WTC11 (cell line): ENCODE results near the gene BBS2. TPM values are rescaled to one million over a fixed set of nuclear protein-coding genes. Genes with fewer than 3 reads are reported as not detected.
A peak's percentile ranks its signal among the peaks of the same experiment; 100 is the strongest.

Experiments used
- ATAC-seq: fragments of 200-7000 bp; cut with Tn5 transposase; 2 replicates; pipeline ENCODE4 v1.10.0; 2021; ENCODE audit warnings: mild to moderate bottlenecking, moderate library complexity
- CTCF ChIA-PET: fragments of 300-600 bp; sonication (Branson Sonifier 250); formaldehyde crosslinking; loops from one replicate; lab custom pipeline; 2021; ENCODE audit warnings: antibody characterized with exemption; lab: Charles Lee
- POLR2A ChIA-PET: fragments of 350-600 bp; sonication (Branson Sonifier 250); formaldehyde crosslinking; loops from one replicate; lab custom pipeline; 2021; ENCODE audit warnings: antibody characterized with exemption; lab: Charles Lee
- DNase-seq: peaks from one replicate; pipeline ENCODE4 v3.0.0; 2021; ENCODE audit warnings: low spot score
- H3K27ac Mint-ChIP-seq: 2 replicates; pipeline ENCODE4 v1.8.0; 2021; ENCODE audit warnings: mixed read lengths
- H3K27me3 Mint-ChIP-seq: 2 replicates; pipeline ENCODE4 v1.8.0; 2021; ENCODE audit warnings: low read depth, mild to moderate bottlenecking, moderate library complexity, mixed read lengths
- H3K36me3 Mint-ChIP-seq: 2 replicates; pipeline ENCODE4 v1.8.0; 2021; ENCODE audit warnings: mixed read lengths
- H3K4me1 Mint-ChIP-seq: 2 replicates; pipeline ENCODE4 v1.8.0; 2022; ENCODE audit warnings: mixed read lengths
- H3K4me3 Mint-ChIP-seq: 2 replicates; pipeline ENCODE4 v1.8.0; 2021; ENCODE audit warnings: mild to moderate bottlenecking, moderate library complexity, mixed read lengths
- H3K9me3 Mint-ChIP-seq: 2 replicates; pipeline ENCODE4 v1.8.0; 2021; ENCODE audit warnings: mixed read lengths
- AR ChIP-seq: fragments of 250-450 bp; sonication (Bioruptor Pico); IDR thresholded peaks from 2 replicates; pipeline ENCODE4 v1.9.0; 2021; ENCODE audit warnings: mild to moderate bottlenecking
- EMX1 ChIP-seq: fragments of 250-450 bp; sonication (Bioruptor Pico); IDR thresholded peaks from 2 replicates; pipeline ENCODE4 v1.8.0; 2021; ENCODE audit warnings: mild to moderate bottlenecking
- ETV6 ChIP-seq: sonication (generic); formaldehyde crosslinking; IDR thresholded peaks from 2 replicates; pipeline ENCODE4 v1.8.1; 2022; ENCODE audit warnings: mild to moderate bottlenecking, missing genetic modification reagents
- FOXK1 ChIP-seq: sonication (generic); formaldehyde crosslinking; IDR thresholded peaks from 2 replicates; pipeline ENCODE4 v1.8.0; 2022; ENCODE audit warnings: mild to moderate bottlenecking, moderate library complexity, missing genetic modification reagents
- IRF1 ChIP-seq: sonication (generic); formaldehyde crosslinking; IDR thresholded peaks from 2 replicates; pipeline ENCODE4 v1.8.0; 2023; ENCODE audit warnings: missing genetic modification reagents
- KAT7 ChIP-seq: sonication (generic); formaldehyde crosslinking; IDR thresholded peaks from 2 replicates; pipeline ENCODE4 v1.8.1; 2023; ENCODE audit warnings: missing genetic modification reagents, mild to moderate bottlenecking, borderline replicate concordance
- MYBL2 ChIP-seq: sonication (generic); formaldehyde crosslinking; IDR thresholded peaks from 2 replicates; pipeline ENCODE4 v1.8.1; 2023; ENCODE audit warnings: mild to moderate bottlenecking, moderate library complexity, missing genetic modification reagents
- PRRX2 ChIP-seq: fragments of 250-450 bp; sonication (Bioruptor Pico); IDR thresholded peaks from 2 replicates; pipeline ENCODE4 v1.8.0; 2021; ENCODE audit warnings: mild to moderate bottlenecking
- STAT6 ChIP-seq: sonication (generic); formaldehyde crosslinking; conservative IDR thresholded peaks from 2 replicates; pipeline ENCODE4 v1.8.1; 2023; ENCODE audit warnings: mild to moderate bottlenecking, low read depth, missing genetic modification reagents, moderate library complexity
- USF1 ChIP-seq: sonication (generic); formaldehyde crosslinking; IDR thresholded peaks from 2 replicates; pipeline ENCODE4 v1.8.0; 2022; ENCODE audit warnings: mild to moderate bottlenecking, missing genetic modification reagents
- total RNA-seq: library from RNA; stranded (reverse); gene quantifications from 3 replicates; pipeline ENCODE4 v1.2.3, GENCODE V29; 2021
- TF ChIP-seq, protein P1 (sequence below): sonication (generic); formaldehyde crosslinking; IDR thresholded peaks from 2 replicates; pipeline ENCODE4 v1.8.1; 2023; ENCODE audit warnings: mild to moderate bottlenecking, missing genetic modification reagents, borderline replicate concordance

The BBS2 gene
- total RNA-seq, 1 experiment from 2014 or later, result 19.1 TPM

DNA sequence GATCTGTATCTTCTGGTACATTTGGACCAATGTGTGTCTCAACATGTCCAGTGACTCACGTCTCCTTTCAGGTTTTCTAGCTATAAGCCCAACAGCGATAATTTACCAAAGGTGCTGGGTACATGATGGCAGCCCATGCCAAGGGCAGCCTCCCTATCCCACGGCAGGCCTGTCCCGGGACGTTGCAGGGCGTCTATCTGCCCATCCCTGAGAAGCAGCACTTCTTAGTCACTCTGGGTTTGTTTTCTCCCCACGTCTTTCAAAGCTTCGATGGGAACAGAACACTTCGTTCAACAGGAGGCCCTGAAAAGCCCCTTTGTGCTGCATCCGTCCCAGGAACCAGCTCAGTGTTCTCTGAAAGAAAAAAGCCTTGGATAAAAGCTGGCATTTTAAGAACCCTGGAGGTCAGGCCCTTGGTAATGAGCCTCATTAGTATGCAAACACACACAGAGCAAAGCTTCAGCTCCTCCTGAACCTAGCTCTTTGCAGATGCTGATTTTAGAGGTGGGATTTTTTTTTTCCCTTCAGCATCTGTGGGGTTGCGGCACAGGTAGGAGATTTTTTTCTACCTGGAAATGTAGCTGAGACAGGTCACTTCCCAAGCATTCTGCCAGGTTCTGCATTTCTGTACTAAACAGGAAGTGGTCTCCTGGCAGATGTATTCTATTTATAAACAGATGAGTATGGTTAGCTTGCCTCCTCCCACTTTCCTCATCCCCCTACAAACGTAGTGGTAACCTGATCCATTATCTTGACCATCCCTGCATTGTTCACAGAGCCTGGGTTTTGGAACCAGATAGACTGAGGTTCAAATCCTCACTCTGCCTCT, 27.5 kb upstream of the BBS2 start (continued):
- TF ChIP-seq EMX1 (peak; percentile 55; the same call in 1 of the 2 replicates), FOXK1 (CRISPR knock-in tag) (peak; percentile 32; the same call in 1 of the 2 replicates), PRRX2 (CRISPR knock-in tag) (0 out of 2 replicates have a peak, but pooled peaks have one; percentile 43), ETV6 (CRISPR knock-in tag) (no peak)

- H3K4me3 Mint-ChIP-seq, result no peak overlapping the region
- peaks cover under 1% of the 10 kb centered on the region for H3K27me3 Mint-ChIP-seq
- no peak overlapping the region for H3K27ac Mint-ChIP-seq
- H3K36me3 Mint-ChIP-seq, result no peaks in the 10 kb centered on the region
- POLR2A ChIA-PET, result no interaction called here
- TF ChIP-seq IRF1 (no peak), STAT6 (CRISPR knock-in tag) (no peak), AR (CRISPR knock-in tag) (no peak), USF1 (CRISPR knock-in tag) (no peak), MYBL2 (CRISPR knock-in tag) (no peak), KAT7 (no peak)
- TF ChIP-seq, protein P1, sequence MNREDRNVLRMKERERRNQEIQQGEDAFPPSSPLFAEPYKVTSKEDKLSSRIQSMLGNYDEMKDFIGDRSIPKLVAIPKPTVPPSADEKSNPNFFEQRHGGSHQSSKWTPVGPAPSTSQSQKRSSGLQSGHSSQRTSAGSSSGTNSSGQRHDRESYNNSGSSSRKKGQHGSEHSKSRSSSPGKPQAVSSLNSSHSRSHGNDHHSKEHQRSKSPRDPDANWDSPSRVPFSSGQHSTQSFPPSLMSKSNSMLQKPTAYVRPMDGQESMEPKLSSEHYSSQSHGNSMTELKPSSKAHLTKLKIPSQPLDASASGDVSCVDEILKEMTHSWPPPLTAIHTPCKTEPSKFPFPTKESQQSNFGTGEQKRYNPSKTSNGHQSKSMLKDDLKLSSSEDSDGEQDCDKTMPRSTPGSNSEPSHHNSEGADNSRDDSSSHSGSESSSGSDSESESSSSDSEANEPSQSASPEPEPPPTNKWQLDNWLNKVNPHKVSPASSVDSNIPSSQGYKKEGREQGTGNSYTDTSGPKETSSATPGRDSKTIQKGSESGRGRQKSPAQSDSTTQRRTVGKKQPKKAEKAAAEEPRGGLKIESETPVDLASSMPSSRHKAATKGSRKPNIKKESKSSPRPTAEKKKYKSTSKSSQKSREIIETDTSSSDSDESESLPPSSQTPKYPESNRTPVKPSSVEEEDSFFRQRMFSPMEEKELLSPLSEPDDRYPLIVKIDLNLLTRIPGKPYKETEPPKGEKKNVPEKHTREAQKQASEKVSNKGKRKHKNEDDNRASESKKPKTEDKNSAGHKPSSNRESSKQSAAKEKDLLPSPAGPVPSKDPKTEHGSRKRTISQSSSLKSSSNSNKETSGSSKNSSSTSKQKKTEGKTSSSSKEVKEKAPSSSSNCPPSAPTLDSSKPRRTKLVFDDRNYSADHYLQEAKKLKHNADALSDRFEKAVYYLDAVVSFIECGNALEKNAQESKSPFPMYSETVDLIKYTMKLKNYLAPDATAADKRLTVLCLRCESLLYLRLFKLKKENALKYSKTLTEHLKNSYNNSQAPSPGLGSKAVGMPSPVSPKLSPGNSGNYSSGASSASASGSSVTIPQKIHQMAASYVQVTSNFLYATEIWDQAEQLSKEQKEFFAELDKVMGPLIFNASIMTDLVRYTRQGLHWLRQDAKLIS (CRISPR knock-in tag), result no peak
- peaks cover 3% of the 10 kb centered on the region; the same call in 1 of the 2 replicates for H3K9me3 Mint-ChIP-seq
- no peak for DNase-seq
- H3K4me1 Mint-ChIP-seq, result peaks cover 17% of the 10 kb centered on the region
- CTCF ChIA-PET, result interaction anchor here (1.5 kb wide), 1 partner anchor 160 kb away, joined by 3 read pairs; no protein-coding TSS in a partner anchor
- no peak for ATAC-seq
Measured at GRCh38 chr16:56542039-56542438, 22.2 kb upstream of the BBS2 start.
